DLD1 (cell line): ENCODE data around the gene SPTBN4.
"Not testable (repeated sequence)": the region's sequence is repeated elsewhere in the genome, so short reads cannot be mapped to it uniquely, and the experiment has no call there.

Experiments
- in situ Hi-C: cut with HindIII; loops from 2 replicates; pipeline ENCODE4 v1.10.0; 2017; ENCODE audit warnings: low sequenced_read_pairs

SPTBN4 gene

GRCh38 chr19:40502647-40503319, 36.0 kb downstream of the SPTBN4 start:
- in situ Hi-C loops, result no loop called here

- in situ Hi-C loops, result no loop called here
Measured at GRCh38 chr19:40503320-40503695, 36.5 kb downstream of the SPTBN4 start.

GRCh38 chr19:40506099-40506498, 39.3 kb downstream of the SPTBN4 start:
- in situ Hi-C loops, result no loop called here

DNA sequence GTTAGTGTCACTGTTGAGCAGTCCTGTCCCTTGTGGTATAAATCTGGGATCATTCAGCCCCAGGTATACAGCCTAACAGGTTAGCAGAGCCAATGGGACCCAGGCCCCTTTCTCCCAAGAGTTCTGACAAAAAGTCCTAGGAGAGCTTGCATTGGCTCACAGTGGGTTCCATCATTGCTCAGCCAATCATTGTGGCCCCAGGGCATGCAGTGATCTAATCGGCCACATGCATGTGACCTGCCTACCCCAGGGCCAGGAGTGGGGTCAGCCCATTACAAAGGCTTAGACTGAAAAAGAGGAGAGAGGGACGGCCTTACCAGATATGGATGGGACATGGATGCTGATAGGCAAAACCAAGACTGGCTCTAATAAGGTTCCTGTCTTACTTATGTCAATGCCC, 41.1 kb downstream of the SPTBN4 start:
- in situ Hi-C loops, result no loop called here

DNA sequence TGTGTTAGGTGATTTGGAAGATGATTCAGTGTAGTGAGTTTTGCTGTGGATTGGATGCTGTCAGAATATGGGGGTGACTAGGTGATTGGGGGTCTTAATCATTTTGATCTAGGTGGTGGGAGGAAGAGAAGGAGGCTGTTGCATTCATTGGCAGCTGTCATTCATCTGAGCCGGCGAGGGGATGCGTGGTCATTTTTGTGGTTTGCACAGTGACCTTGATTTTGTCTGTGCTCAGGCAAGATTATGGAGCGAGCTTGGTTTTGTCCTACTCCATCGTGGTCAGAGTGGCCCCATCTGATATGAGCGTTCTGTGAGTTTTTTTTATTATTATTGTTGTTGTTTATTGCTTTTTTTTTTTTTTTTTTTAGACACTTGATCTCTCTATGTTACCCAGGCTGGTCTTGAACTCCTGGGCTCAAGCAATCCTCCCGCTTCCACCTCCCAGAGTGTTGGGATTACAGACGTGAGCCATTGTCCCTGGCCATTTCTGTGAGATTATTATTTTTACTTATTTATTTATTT, 42.0 kb downstream of the SPTBN4 start:
- in situ Hi-C loops, result no loop called here

GRCh38 chr19:40510526-40511115, 43.8 kb downstream of the SPTBN4 start:
- in situ Hi-C loops, result no loop called here

DNA sequence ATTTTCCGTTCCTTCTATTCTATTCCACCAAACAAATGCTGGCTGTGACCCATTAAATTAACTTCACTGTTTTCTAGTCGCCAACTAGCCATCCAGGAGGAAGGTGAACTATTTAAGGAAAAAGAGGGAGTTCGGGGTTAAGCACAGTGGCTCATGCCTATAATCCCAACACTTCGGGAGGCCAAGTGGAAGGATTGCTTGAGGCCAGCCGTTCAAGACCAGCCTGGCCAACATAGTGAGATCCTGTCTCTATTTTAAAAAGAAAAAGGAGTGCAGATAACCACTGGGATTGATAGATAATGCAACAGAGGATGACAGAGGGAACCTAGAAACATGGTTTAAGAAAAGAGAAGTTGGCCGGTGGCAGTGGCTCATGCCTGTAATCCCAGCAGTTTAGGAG, 44.7 kb downstream of the SPTBN4 start:
- in situ Hi-C loops, result no loop called here

DNA sequence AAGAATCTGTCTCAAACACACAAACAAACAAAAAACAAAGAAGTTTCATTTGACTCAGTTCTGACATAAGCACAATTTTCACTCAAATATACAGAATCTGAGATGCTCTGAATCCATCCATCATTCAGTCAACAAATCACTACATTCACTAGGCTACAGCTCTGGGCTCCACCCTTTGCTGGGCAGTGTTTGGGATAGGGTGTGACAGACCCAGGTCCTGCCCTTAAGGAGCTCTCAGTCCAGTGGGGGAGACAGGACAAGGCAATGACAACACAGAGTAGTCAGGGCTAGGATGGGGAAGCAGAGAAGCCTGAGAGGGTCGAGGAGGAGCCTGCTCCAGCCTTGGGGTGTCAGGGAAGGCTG, 45.3 kb downstream of the SPTBN4 start:
- in situ Hi-C loops, result no loop called here

DNA sequence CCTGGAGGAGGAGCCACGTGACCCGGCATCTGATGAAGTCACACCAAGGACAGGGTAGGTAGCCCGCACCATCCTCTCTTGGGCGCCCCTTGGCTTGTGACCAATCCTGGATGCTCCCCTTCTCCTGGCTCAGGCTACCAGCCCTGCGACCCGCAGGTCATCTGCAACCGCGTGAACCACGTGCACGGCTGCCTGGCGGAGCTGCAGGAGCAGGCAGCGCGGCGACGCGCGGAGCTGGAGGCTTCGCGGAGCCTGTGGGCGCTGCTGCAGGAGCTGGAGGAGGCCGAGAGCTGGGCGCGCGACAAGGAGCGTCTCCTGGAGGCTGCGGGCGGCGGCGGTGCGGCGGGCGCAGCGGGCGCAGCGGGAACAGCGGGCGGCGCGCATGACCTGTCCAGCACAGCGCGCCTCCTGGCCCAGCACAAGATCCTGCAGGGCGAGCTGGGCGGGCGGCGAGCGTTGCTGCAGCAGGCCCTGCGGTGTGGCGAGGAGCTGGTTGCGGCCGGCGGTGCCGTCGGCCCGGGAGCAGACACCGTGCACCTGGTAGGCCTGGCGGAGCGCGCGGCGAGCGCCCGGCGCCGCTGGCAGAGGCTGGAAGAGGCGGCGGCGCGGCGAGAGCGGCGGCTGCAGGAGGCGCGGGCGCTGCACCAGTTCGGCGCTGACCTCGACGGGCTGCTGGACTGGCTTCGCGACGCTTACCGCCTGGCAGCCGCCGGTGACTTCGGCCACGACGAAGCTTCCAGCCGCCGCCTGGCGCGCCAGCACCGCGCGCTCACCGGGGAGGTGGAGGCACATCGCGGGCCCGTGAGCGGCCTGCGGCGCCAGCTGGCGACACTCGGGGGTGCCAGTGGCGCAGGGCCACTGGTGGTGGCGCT, 45.9 kb downstream of the SPTBN4 start:
- in situ Hi-C loops, result no loop called here

GRCh38 chr19:40513345-40513678, 46.5 kb downstream of the SPTBN4 start:
- in situ Hi-C loops, result no loop called here

- in situ Hi-C loops, result no loop called here
Measured at GRCh38 chr19:40513741-40514315, 47.0 kb downstream of the SPTBN4 start.

- in situ Hi-C loops, result no loop called here
Measured at GRCh38 chr19:40517248-40517647, 50.4 kb downstream of the SPTBN4 start.

- in situ Hi-C loops, result no loop called here
Measured at GRCh38 chr19:40519352-40520322, 52.8 kb downstream of the SPTBN4 start.

DNA sequence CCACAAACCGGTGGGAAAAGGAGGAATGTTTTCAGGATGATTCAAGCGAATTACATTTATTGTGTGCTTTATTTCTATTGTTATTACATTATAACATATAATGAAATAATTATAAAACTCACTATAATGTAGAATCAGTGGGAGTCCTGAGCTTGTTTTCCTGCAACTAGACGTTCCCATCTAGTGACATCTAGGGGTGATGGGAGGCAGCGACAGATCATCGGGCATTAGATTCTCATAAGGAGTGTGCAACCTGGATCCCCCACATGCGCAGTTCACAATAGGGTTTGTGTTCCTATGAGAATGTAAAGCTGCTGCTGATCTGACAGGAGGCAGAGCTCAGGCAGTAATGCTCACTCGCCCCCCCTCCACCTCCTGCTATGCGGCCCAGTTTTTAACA, 54.5 kb downstream of the SPTBN4 start:
- in situ Hi-C loops, result no loop called here

GRCh38 chr19:40521900-40522299, 55.1 kb downstream of the SPTBN4 start:
- in situ Hi-C loops, result not testable (repeated sequence)

GRCh38 chr19:40523322-40524047, 56.7 kb downstream of the SPTBN4 start:
- in situ Hi-C loops, result no loop called here

GRCh38 chr19:40524133-40524549, 57.3 kb downstream of the SPTBN4 start:
- in situ Hi-C loops, result no loop called here

DNA sequence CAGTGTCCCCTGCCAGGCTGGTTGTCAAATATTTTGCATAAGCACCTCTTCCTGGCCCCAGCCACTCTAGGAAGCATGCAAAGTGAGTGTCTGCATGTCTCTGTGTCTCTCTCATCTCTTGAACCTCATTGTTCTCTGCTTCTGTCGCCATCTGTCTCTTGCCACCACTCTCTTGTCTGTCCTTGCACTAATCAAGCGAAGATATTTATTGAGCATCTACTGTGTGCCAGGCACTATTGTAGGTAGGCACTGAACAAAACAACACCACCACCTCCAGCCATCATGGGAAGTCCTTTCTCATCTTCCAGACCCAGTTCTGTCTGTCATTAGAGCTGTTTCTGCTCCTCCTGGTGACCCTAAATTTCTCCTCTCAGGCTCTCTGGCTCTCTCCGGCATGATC, 57.9 kb downstream of the SPTBN4 start:
- in situ Hi-C loops, result no loop called here

- in situ Hi-C loops, result no loop called here
Measured at GRCh38 chr19:40525234-40526051, 58.6 kb downstream of the SPTBN4 start.
